ENCODE data around the gene CUEDC1.

The CUEDC1 gene

GRCh38 chr17:57957886-57958285 lies 2.7 kb upstream of the CUEDC1 start:
- Histone ChIP-seq H4K91ac (ENCODE audit: low read depth, low read length, poor library complexity) (no peak overlapping the region), H3K27ac (replicated peaks; ENCODE audit: low read length) (no peak overlapping the region), H3K23ac (ENCODE audit: low read depth, low read length, poor library complexity) (no peak overlapping the region), H2BK5ac (ENCODE audit: low read length) (no peak overlapping the region), H3K9me3 (replicated peaks in 1 of 2; ENCODE audit: control insufficient read depth in 2 of 2, insufficient read depth in 1 of 2, low read depth in 1 of 2, low read length in 2 of 2) (no peaks in the 10 kb centered on the region), H3K4me1 (ENCODE audit: control insufficient read depth in 2 of 2, insufficient read depth in 1 of 2, low read depth in 1 of 2, low read length in 2 of 2) (peaks cover 15 to 22% of the 10 kb centered on the region in 2 donors), H4K8ac (ENCODE audit: low read depth, low read length) (no peak overlapping the region), H3K4me3 (ENCODE audit: low read length in 2 of 2) (no peak overlapping the region), H3K4ac (ENCODE audit: low read length) (no peak overlapping the region), H2AFZ (ENCODE audit: low read length) (no peak overlapping the region), H3K79me1 (ENCODE audit: low read depth, low read length) (peaks cover 2% of the 10 kb centered on the region), H2AK5ac (ENCODE audit: low read depth, low read length) (no peak overlapping the region), H2BK120ac (ENCODE audit: low read depth, low read length) (no peak overlapping the region), H3K9ac (ENCODE audit: low read depth, low read length, poor library complexity) (no peak overlapping the region), H3K36me3 (replicated peaks in 1 of 2; ENCODE audit: control insufficient read depth in 2 of 2, insufficient read depth in 2 of 2, low read length in 2 of 2) (peaks cover 0 to 8% of the 10 kb centered on the region in 2 donors), H2BK12ac (ENCODE audit: low read length) (no peak overlapping the region), H3K18ac (ENCODE audit: low read length) (no peak overlapping the region), H3K27me3 (ENCODE audit: control insufficient read depth in 3 of 3, insufficient read depth in 3 of 3, low read depth in 1 of 3, low read length in 3 of 3) (peaks cover 0 to 13% (median 0%) of the 10 kb centered on the region in 3 experiments), H3K4me2 (ENCODE audit: insufficient read depth, low read length, poor library complexity, severe bottlenecking) (no peak overlapping the region), H3K14ac (ENCODE audit: low read length) (no peak overlapping the region), H2BK15ac (ENCODE audit: low read length) (no peak overlapping the region)
- DNase-seq (ENCODE audit: low spot score), result no peak
- WGBS, 2 donors (ENCODE audit: extremely low coverage in 2 of 2, insufficient read length in 2 of 2, insufficient replicate concordance in 1 of 2), result no CpG with 5 or more reads among the region's 3 CpGs

DNA sequence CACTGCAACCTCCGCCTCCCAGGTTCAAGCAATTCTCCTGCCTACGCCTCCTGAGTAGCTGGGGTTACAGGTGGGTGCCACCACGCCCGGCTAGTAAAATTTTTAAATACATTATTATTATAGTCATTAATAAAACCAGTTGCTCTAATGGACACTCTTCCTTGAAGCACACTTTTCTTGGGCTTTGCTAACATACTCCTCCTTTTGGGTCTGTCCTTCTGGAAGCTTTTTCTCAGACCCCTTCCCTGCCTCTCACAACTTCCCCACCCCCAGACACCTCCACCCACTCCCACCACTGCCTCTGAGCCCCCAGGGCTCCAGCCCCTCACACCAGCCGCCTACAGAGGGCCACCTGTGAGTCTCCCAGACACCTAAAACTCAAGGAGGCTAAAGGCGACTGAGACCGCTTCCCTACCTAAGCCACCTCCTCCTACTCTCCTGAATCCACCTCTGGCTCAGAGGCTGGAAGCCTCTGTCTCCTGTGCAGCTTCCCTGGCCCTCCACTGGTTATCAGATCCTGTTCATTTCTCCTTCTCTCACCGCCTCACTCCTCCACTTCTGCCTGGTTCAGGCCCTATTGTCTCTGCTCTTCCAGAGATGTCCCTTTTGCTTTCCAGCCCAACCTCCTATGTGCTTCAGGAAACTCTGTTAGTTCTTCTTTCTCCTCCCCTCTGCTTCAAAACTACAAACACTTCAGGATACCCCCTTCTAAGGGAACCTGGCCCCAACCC lies 2.1 kb upstream of the CUEDC1 start:
- H3K9me3 ChIP-seq (replicated peaks in 1 of 2; ENCODE audit: control insufficient read depth in 2 of 2, insufficient read depth in 1 of 2, low read depth in 1 of 2, low read length in 2 of 2), result no peaks in the 10 kb centered on the region
- H2AFZ ChIP-seq (ENCODE audit: low read length), result no peak overlapping the region
- H3K79me1 ChIP-seq (ENCODE audit: low read depth, low read length), result peaks cover 2% of the 10 kb centered on the region
- peaks cover 0 to 13% (median 0%) of the 10 kb centered on the region in 3 experiments for H3K27me3 ChIP-seq (ENCODE audit: control insufficient read depth in 3 of 3, insufficient read depth in 3 of 3, low read depth in 1 of 3, low read length in 3 of 3)
- H3K23ac ChIP-seq (ENCODE audit: low read depth, low read length, poor library complexity), result no peak overlapping the region
- peaks cover 20 to 26% of the 10 kb centered on the region in 2 donors for H3K4me1 ChIP-seq (ENCODE audit: control insufficient read depth in 2 of 2, insufficient read depth in 1 of 2, low read depth in 1 of 2, low read length in 2 of 2)
- H3K4ac ChIP-seq (ENCODE audit: low read length), result no peak overlapping the region
- no peak overlapping the region for H2BK120ac ChIP-seq (ENCODE audit: low read depth, low read length)
- H2BK15ac ChIP-seq (ENCODE audit: low read length), result no peak overlapping the region
- H2BK12ac ChIP-seq (ENCODE audit: low read length), result no peak overlapping the region
- H3K27ac ChIP-seq (replicated peaks; ENCODE audit: low read length), result no peak overlapping the region
- no peak overlapping the region for H4K8ac ChIP-seq (ENCODE audit: low read depth, low read length)
- H2AK5ac ChIP-seq (ENCODE audit: low read depth, low read length), result peak overlapping the region; percentile 17
- H3K18ac ChIP-seq (ENCODE audit: low read length), result peak overlapping the region; percentile 62
- H3K36me3 ChIP-seq (replicated peaks in 1 of 2; ENCODE audit: control insufficient read depth in 2 of 2, insufficient read depth in 2 of 2, low read length in 2 of 2), result peaks cover 0 to 8% of the 10 kb centered on the region in 2 donors
- H3K4me3 ChIP-seq (ENCODE audit: low read length in 2 of 2), result no peak overlapping the region
- no peak overlapping the region for H3K4me2 ChIP-seq (ENCODE audit: insufficient read depth, low read length, poor library complexity, severe bottlenecking)
- no peak overlapping the region for H2BK5ac ChIP-seq (ENCODE audit: low read length)
- no peak overlapping the region for H3K9ac ChIP-seq (ENCODE audit: low read depth, low read length, poor library complexity)
- DNase-seq (ENCODE audit: low spot score), result no peak
- WGBS, 2 donors (ENCODE audit: extremely low coverage in 2 of 2, insufficient read length in 2 of 2, insufficient replicate concordance in 1 of 2), result no CpG with 5 or more reads among the region's 8 CpGs
- no peak overlapping the region for H4K91ac ChIP-seq (ENCODE audit: low read depth, low read length, poor library complexity)
- H3K14ac ChIP-seq (ENCODE audit: low read length), result no peak overlapping the region

DNA sequence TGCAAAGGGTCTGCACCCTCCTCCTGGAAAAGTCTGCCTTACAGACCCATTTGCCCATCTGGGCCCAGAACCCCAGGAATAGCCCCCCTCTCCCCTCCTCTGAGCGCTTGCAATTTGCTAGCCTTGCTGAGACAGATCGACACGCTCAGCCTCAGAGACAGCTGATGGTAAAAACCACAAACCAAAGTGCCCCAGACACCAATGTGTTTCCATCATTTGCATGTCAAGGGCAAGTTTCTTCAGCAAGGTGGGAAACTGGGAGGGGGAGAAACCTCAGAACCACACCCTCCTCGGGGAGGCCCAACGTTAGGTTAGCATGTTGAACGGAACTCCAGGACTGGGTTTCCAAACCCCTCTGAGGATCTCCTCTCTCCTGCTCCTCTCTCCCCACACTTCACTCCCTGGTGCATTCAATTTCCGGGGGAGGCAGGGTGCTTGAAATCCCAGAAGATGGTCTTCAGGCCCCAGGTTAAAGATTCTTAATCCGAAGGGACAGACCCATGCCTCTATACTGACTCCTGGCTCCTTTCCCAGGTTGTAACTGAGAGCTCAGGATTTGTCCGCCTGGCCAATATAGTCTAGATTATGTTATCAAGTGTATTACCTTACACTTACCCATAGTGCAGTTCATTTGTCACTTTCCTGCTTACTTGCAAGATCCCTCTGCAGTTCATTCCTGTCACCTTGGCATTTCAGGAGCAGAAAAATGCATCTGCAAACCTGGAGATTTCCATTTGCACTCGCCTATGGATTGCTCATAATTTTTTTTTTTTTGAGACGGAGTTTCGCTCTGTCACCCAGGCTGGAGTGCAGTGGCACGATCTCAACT lies 1.3 kb upstream of the CUEDC1 start:
- no peak for DNase-seq (ENCODE audit: low spot score)
- Histone ChIP-seq H3K9me3 (replicated peaks in 1 of 2; ENCODE audit: control insufficient read depth in 2 of 2, insufficient read depth in 1 of 2, low read depth in 1 of 2, low read length in 2 of 2) (no peaks in the 10 kb centered on the region), H4K8ac (ENCODE audit: low read depth, low read length) (no peak overlapping the region), H3K9ac (ENCODE audit: low read depth, low read length, poor library complexity) (no peak overlapping the region), H3K27me3 (ENCODE audit: control insufficient read depth in 3 of 3, insufficient read depth in 3 of 3, low read depth in 1 of 3, low read length in 3 of 3) (peaks cover 0 to 13% (median 0%) of the 10 kb centered on the region in 3 experiments), H3K4me1 (ENCODE audit: control insufficient read depth in 2 of 2, insufficient read depth in 1 of 2, low read depth in 1 of 2, low read length in 2 of 2) (peaks cover 21 to 27% of the 10 kb centered on the region in 2 donors), H3K4ac (ENCODE audit: low read length) (no peak overlapping the region), H3K4me3 (ENCODE audit: low read length in 2 of 2) (peak overlapping the region in 1 of 2 donors; percentile 70), H2AK5ac (ENCODE audit: low read depth, low read length) (no peak overlapping the region), H3K4me2 (ENCODE audit: insufficient read depth, low read length, poor library complexity, severe bottlenecking) (no peak overlapping the region), H2BK12ac (ENCODE audit: low read length) (no peak overlapping the region), H2BK15ac (ENCODE audit: low read length) (no peak overlapping the region), H3K18ac (ENCODE audit: low read length) (peak overlapping the region; percentile 11), H4K91ac (ENCODE audit: low read depth, low read length, poor library complexity) (no peak overlapping the region), H3K23ac (ENCODE audit: low read depth, low read length, poor library complexity) (no peak overlapping the region), H2BK5ac (ENCODE audit: low read length) (no peak overlapping the region), H3K79me1 (ENCODE audit: low read depth, low read length) (peaks cover 2% of the 10 kb centered on the region), H2AFZ (ENCODE audit: low read length) (no peak overlapping the region), H2BK120ac (ENCODE audit: low read depth, low read length) (no peak overlapping the region), H3K14ac (ENCODE audit: low read length) (no peak overlapping the region), H3K27ac (replicated peaks; ENCODE audit: low read length) (no peak overlapping the region), H3K36me3 (replicated peaks in 1 of 2; ENCODE audit: control insufficient read depth in 2 of 2, insufficient read depth in 2 of 2, low read length in 2 of 2) (peaks cover 0 to 10% of the 10 kb centered on the region in 2 donors)
- WGBS, 2 donors (ENCODE audit: extremely low coverage in 2 of 2, insufficient read length in 2 of 2, insufficient replicate concordance in 1 of 2), result no CpG with 5 or more reads among the region's 13 CpGs
